HG03565 (cell line): ENCODE data around the gene CNTN5.
"Not testable (repeated sequence)": the region's sequence is repeated elsewhere in the genome, so short reads cannot be mapped to it uniquely, and the experiment has no call there.

ENCODE experiments used
- ATAC-seq: cut with Tn5 transposase; IDR thresholded peaks from one replicate; pipeline ENCODE4 v1.9.1; 2021; ENCODE audit warnings: mild to moderate bottlenecking, moderate library complexity; ENCODE audit not compliant: unreplicated experiment

CNTN5 gene

GRCh38 chr11:99268886-99269285 is 248.1 kb downstream of the CNTN5 start:
- ATAC-seq = no peak

DNA sequence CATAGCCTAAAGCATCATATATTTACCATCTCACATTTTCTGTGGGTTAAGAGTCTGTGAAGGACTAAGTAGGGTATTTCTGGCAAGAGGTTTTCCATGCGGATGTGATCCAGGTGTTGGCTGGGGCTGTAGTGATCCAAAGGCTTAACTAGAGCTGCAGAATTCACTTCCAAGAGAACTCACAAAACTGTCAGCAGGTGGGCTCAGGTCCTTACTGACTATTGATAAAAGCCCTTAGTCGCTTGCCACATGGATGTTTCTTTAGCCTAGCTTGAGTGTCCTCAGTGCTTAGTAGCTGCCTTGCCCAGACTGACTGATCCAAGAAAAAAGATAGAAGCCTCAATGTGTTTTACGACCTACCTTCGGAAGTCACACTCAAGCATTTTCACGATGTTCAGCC is 250.8 kb downstream of the CNTN5 start:
- no peak for ATAC-seq

DNA sequence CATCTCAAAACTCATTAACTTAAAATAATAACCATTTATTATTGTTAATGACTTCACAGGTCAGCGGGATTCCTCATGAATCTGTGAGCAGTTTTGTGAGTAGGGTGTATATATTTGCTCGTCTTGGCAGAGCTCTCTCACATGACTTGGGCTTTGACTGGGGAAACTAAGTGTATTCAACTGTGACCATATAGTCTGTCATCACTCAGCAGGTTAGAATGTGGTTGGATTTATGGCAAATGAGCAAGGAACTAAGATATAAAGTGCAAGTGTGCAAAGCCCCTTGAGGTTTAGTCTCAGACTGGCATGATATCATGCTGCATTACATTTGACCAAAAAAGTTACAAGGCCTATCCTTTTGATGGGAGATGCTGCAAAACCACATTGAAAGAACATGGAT is 254.8 kb downstream of the CNTN5 start:
- no peak for ATAC-seq

DNA sequence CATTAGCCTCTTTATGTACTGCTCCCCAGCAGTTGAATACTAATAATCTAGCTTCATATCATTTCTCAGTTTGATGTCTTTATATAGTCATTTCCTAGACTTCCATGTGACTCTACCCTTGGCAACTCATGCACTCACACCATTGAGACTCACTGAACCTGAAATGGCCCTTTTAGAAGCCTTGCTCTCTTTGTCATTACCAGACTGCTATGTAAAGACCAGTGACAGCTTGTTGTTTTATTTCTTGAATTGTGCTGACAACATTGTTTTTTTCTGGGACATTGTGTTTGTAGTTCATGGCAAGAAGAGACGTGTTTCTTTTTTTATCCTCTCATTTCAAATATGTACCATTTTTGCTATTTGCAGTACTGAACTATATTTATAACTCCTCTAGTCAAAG is 256.5 kb downstream of the CNTN5 start:
- ATAC-seq = no peak

DNA sequence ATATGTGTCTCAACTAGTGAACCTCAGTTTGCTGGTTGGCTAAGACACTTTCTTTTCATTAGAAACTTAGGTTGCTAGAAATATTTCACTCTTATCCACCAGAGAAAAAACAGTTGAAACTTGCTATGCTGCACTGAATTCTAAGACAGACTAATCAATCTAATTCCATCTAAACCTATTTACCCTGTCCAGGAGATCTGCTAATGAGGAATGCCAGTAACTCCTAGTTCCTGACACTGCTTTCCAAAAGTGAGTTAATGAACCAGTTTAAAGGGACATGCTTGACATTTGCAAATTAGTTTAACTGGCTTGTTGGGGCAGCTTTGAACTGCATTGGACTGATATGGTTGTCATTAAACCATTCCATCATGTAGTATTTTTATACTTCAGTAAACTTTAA is 258.5 kb downstream of the CNTN5 start:
- no peak for ATAC-seq

DNA sequence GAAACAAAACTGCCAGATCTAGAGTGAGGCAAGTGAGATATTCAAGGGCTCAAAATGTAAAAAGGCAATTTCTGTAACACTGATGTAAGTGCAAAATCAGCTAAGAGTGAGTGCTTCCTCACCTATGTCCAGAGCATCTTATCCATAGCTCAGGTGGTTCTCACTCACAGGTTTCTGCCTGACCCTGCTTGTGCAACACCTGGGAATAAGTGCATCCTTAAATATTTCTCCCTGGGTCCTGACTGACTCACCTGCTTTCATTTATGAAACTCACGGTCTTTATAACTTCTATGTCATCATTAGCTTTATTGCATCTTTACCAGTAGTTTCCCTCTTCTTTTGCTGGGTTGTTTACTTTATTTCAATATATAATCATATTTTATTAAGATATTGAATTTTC is 260.6 kb downstream of the CNTN5 start:
- ATAC-seq = no peak

DNA sequence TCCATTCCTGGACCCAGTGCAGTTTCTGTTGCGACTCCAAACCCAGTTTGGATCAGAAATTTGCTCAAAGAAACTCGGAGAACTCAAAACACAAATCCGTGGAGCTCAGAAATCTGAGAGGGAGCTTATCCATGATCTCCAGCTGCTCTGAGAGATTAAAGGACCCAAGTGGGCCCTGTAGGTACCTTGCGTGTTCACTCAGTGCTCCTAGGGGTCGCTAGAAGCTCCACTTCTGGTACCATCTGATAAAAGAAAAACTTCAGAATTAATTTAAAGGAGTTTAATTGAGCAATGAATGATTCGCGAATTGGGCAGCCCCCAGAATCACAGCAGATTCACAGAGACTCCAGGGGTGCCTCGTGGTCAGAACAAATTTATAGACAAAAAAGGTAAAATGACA is 277.2 kb downstream of the CNTN5 start:
- not testable (repeated sequence) for ATAC-seq

GRCh38 chr11:99307510-99308088 is 286.9 kb downstream of the CNTN5 start:
- no peak for ATAC-seq

DNA sequence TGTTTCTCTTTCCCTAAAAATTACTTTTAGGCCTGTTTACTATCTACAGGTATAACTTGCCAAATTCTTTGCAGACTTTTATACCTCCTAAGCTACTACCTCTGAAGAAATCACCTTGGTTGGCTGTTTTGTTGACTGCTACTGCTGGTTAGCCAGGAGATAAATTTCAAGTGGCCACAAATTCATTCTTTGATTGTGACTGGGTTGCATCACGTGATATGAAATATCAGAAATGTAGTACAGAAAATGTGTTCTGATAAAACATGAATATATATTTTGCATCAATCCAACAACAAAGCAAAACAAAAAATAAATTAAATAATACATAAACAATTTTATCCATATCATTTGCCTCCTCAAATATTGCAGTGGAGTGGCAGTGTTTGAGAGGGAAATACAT is 291.1 kb downstream of the CNTN5 start:
- no peak for ATAC-seq

DNA sequence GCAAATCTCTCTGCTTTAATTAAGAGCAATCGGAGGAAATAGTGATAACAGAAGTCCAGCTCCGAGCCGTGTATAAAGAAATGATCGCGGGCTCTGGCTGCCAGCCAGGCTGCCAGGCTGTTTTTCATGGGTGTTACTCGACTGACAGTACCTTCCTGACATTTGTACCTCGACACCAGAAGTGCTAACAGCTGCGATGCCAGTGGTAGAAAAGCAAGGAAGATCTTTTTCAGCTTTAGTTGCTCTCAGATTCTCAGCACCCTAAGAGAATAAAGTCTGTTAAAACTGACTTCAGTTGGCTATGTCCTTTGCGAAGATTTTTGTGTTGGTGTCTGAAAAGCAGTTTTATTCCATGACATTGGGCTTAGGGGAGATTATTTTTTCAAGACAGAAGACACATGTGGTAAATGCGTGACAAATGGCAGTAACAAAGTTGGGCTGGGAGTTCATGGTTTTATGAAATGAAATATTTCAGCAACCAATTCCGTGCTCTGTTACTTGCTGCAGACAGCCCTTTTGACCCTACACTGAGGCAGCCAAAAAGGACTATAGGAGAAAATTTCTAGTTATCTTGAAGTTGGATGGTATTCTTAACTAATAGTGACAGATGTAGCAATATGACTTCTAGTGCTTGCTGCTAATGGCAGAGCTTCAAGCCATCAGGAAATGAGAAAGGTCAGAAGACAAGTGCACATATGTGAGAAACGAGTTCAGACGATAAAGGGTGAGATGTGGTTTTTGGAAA is 296.2 kb downstream of the CNTN5 start:
- no peak for ATAC-seq

- no peak for ATAC-seq
Observed at GRCh38 chr11:99320769-99321290, 300.1 kb downstream of the CNTN5 start.

GRCh38 chr11:99325847-99326246 is 305.1 kb downstream of the CNTN5 start:
- no peak for ATAC-seq

DNA sequence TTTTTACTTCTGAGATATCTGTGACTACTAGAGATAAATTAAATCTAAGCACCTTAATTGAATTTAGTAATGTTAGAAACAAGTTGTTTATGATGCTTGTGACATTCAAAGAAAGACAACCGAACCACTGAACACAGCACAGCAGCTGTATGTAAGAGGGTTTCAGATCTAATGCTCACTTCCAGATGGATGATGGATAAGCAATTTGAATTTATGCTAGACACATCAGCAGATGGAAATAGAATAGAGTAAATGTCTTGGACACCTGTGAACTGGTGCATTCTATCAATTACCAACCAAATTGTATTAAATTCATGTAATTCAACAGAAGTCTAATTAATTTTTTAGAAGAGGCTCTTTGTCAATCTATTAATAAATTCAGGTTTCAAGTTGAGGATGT is 306.3 kb downstream of the CNTN5 start:
- no peak for ATAC-seq

DNA sequence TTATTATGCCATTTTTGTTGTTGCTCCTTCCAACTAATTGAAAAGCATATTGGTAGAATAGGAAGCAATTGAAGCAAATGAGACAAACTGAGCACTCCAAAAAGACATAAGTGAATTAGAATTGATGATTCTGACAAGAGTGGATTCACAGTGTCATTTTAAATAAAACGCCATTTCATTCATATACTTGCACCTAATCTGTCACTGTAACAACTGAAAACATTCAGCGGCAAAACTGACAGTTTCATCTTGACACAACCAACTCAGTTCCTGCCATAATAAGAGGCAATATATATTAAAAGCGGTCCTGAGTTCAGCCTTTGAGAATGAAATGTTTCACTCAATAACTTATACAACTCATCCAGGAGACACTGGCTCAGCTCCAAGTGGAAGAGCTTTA is 306.8 kb downstream of the CNTN5 start:
- no peak for ATAC-seq

GRCh38 chr11:99333621-99334020 is 312.9 kb downstream of the CNTN5 start:
- no peak for ATAC-seq

GRCh38 chr11:99343117-99343516 is 322.4 kb downstream of the CNTN5 start:
- ATAC-seq = no peak

- ATAC-seq = no peak
Observed at GRCh38 chr11:99349151-99349673, 328.5 kb downstream of the CNTN5 start.

- no peak for ATAC-seq
Observed at GRCh38 chr11:99351624-99352023, 330.9 kb downstream of the CNTN5 start.

DNA sequence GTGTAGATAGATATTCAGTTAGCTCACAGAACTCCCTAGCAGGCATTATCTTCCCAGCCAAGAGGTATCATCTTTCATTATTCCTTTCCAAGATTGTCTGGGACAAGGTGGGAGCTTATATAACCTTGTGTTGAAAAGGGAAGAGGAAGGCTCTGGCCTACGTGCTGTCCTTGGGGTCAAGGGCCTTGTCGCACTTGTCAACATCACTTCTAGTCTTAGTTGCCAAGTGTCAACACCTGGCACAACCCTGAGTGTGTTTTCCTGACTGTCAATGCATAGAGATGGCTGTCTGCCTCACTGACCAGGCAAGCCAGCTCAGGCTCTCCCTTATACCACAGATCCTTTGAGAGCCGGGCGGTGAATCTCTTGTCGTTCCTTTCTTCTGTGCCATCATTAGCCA is 331.9 kb downstream of the CNTN5 start:
- ATAC-seq = no peak

DNA sequence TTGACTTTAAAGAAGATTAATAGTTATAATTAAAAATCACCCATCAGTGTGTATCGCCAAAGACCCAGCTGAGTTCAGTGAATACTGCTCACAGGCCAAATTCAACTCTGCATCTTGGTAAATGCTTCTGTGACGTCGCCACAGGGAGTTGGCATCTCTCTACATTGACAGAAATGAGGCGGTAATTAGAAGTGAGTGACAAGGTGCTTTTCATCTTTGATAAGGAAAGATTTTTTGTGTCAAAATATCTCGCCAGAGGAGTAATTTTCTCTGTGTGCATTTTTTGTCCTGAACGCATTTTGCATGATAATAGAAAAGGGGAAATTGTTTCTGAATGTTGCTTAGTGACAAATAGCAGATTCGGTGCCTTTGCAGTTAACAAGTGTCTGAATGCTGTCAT is 345.8 kb downstream of the CNTN5 start:
- no peak for ATAC-seq

DNA sequence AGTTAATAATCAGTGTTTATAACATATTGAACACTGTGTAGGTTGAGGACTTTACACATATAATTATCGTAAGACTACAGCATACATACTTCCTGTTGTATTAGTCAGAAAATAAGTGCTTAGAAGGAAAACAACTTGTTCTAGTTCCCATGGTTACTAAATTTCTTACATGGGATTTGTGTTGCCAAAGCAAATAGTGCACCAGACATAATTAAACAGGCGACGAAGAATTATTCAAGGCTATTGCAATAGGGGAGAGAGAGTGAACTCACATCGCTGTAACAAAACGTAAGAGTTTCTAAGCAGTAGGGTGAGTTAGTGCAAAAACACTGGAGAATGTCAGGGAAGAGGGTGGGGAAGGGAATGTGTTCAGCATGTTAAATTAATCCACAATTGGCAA is 347.8 kb downstream of the CNTN5 start:
- no peak for ATAC-seq

DNA sequence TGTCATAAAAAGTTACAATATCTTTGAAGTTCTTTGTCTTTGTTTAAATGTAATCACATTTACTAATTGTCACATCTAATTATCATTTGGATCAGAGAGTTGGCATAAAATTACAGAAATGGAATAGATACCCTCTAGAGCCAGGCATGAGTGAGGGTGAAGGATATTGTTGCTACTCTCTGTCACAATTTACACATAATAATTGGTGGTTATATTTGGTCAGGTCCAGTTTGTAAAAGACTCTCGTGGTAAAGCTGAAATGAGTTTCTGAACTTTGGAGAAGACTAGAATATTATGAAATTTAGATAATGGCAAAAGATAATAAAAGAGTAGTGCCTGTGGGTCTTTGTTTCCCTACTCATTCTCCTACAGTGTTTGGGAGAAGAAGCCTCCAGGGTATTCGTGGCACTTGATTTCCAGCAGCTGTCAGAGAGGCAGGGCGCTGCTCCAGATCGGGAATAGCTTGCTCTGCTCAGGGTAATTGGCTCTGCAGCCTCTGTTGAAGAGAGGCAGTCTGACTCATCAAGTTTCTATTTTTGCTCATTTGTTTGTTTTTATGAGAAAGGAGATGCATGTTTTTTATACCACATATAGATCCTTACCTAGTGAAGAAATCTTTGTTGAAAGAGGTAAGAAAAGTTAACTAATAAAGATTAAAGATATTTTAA is 349.9 kb downstream of the CNTN5 start:
- ATAC-seq = no peak
